Epithelial cell of esophagus (primary cell): ENCODE measurements around the gene TMEM82.
A peak's percentile ranks its signal among the peaks of the same experiment; 100 is the strongest.

Source experiments
- DNase-seq: peaks from one replicate; pipeline ENCODE4 v3.0.0; 2010; ENCODE audit warnings: low read depth
- H3K4me3 ChIP-seq: 2 replicates; pipeline ENCODE4 v1.5.1; 2011; ENCODE audit warnings: mild to moderate bottlenecking, low read length, control low read depth
- CTCF ChIP-seq: IDR thresholded peaks from 2 replicates; pipeline ENCODE4 v1.5.1; 2011; ENCODE audit warnings: low read depth, mild to moderate bottlenecking, low read length, control low read depth, inconsistent platforms; ENCODE audit not compliant: insufficient read depth; ENCODE audit errors: missing control alignments

TMEM82 gene

DNA sequence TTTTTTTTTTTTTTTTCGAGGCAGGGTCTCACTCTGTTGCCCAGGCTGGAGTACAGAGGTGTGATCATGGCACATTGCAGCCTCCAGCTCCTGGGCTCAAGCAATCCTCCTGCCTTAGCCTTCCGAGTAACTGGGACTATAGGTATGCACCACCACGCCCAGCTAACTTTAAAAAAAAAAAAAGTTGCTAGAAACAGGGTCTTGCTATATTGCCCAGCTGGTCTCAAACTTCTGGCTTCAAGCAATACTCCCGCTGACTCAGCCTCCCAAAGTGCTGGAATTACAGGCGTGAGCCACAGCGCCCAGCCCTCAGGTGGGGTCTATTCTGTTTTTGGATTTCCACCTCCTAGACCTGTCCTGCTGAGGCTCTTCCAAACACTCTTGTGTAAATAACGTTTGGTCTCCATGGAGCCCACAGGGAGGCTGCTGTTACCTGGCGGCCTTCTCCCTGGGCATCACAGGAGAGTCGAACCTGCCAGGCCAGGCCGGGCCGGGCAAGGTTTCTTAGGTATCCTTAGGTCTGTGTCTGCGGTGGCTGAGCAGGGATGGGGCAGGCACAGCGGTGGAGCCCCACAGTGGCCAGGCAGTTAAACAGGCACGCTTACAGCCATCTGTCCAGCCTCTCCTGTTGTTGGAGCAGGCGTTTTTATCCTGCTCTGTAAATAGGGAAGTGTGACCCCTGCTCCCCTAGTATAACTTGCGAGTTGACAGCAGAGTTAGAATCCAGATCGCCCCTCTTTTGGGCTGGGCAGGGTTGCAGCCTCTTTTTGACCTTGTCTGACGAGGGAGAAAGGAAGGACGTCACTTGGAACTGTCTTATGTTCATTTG, 39.4 kb upstream of the TMEM82 start:
- no peak overlapping the region for H3K4me3 ChIP-seq
- peak; percentile 52 for DNase-seq
- TF ChIP-seq CTCF, result peak; percentile 29

DNA sequence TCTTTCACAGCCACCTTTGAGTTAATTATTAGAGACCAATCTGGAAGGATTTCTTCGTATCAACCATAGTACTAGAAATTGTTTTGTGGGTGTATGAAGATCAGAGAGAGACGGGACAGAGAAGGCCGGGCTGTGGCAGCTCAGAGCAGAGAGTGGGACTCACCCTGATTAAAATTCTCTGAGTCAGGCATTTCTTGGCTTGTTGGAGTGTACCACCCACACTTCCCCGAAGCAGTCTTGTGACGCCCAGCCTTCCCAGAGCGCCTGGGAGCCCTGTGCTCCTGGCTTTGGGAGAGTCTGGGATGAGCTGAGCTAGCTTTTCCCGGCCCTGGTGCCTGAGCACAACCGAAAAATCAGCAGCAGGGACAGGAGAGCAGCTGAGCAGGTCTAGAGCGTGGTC, 38.7 kb upstream of the TMEM82 start:
- DNase-seq, result peak; percentile 82
- no peak overlapping the region for H3K4me3 ChIP-seq
- TF ChIP-seq CTCF, result no peak

GRCh38 chr1:15704526-15705183, 37.6 kb upstream of the TMEM82 start:
- no peak overlapping the region for H3K4me3 ChIP-seq
- DNase-seq, result no peak

DNA sequence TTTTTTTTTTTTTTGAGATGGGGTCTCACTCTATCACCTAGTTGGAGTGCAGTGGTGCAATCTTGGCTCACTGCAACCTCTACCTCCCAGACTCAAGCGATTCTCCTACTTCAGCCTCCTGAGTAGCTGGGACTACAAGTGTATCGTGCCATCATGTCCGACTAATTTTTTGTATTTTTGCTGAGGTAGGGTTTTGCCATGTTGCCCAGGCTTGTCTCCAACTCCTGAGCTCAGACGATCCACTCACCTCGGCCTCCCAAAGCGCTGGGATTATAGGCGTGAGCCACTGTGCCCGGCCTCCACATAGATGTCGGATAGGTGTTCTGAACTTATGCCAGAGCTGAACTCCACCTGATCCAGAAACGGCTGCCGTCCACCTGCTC, 37.1 kb upstream of the TMEM82 start:
- TF ChIP-seq CTCF, result no peak
- no peak for DNase-seq
- H3K4me3 ChIP-seq, result no peak overlapping the region

More at GRCh38 chr1:15704526-15705183, 37.6 kb upstream of the TMEM82 start:
- no peak for TF ChIP-seq CTCF

- no peak for TF ChIP-seq CTCF
- no peak overlapping the region for H3K4me3 ChIP-seq
- no peak for DNase-seq
These were observed 35.5 kb upstream of the TMEM82 start for GRCh38 chr1:15706751-15707150.

DNA sequence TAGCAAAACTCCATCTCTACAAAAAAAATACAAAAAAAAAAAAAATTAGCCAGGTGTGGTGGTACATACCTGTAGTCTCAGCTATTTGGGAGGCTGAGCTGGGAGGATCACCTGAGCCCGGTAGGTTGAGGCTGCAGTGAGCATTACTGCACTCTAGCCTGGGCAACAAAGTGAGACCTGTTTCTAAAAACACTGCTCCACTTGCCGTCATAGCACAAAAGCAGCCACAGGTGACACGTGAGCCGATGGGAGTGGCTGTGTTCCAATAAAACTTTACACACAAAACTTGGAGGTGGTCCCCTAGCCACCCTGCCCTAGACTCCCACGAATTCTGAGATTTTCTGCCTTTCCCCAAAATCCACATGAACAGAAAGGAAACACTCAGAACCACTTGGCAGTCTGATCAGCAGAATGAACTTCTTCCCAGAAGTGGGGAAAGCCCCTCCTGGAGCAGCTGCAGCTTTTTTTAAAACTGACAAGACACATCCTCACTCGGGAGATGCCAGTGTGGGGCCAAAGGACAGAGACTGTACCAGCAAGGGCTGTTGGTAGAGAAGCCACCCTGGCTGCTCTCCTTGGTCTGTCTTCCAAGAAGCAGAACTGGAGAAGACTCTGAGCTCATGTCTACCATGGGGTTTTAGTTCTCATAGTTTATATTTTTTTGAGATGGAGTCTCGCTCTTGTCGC, 34.9 kb upstream of the TMEM82 start:
- TF ChIP-seq CTCF, result no peak
- no peak overlapping the region for H3K4me3 ChIP-seq
- DNase-seq, result no peak
